Measurements from ENCODE around the gene BCAT1. TPM values are rescaled to one million over a fixed set of nuclear protein-coding genes. Genes with fewer than 3 reads are reported as not detected.
A peak's percentile ranks its signal among the peaks of the same experiment; 100 is the strongest.

Gene BCAT1, protein sequence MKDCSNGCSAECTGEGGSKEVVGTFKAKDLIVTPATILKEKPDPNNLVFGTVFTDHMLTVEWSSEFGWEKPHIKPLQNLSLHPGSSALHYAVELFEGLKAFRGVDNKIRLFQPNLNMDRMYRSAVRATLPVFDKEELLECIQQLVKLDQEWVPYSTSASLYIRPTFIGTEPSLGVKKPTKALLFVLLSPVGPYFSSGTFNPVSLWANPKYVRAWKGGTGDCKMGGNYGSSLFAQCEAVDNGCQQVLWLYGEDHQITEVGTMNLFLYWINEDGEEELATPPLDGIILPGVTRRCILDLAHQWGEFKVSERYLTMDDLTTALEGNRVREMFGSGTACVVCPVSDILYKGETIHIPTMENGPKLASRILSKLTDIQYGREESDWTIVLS
- polyA plus RNA-seq (ENCODE audit: insufficient read depth in 1 of 5, insufficient read length in 5 of 5, low replicate concordance in 1 of 5): 10 to 100 TPM; 18.7 to 38.1 (median 32.4) TPM
- long read RNA-seq, donor 1, full-length matches to known transcripts: 4 of 4 reads
- long read RNA-seq, donor 1, partial matches to known transcripts: 0 of 4 reads
- long read RNA-seq, donor 1, other reads (novel, unspliced or antisense): 0 of 4 reads
- long read RNA-seq, donor 2, full-length matches to known transcripts: 13 of 13 reads
- long read RNA-seq, donor 2, partial matches to known transcripts: 0 of 13 reads
- long read RNA-seq, donor 2, other reads (novel, unspliced or antisense): 0 of 13 reads
- long read RNA-seq, donor 3, full-length matches to known transcripts: 4 of 4 reads
- long read RNA-seq, donor 3, partial matches to known transcripts: 0 of 4 reads
- long read RNA-seq, donor 3, other reads (novel, unspliced or antisense): 0 of 4 reads
- long read RNA-seq, donor 4, full-length matches to known transcripts: 6 of 6 reads
- long read RNA-seq, donor 4, partial matches to known transcripts: 0 of 6 reads
- long read RNA-seq, donor 4, other reads (novel, unspliced or antisense): 0 of 6 reads
- long read RNA-seq, donor 5, full-length matches to known transcripts: 3 of 3 reads
- long read RNA-seq, donor 5, partial matches to known transcripts: 0 of 3 reads
- long read RNA-seq, donor 5, other reads (novel, unspliced or antisense): 0 of 3 reads
- long read RNA-seq, donor 6, full-length matches to known transcripts: 4 of 4 reads
- long read RNA-seq, donor 6, partial matches to known transcripts: 0 of 4 reads
- long read RNA-seq, donor 6, other reads (novel, unspliced or antisense): 0 of 4 reads
- long read RNA-seq, donor 7, full-length matches to known transcripts: 8 of 8 reads
- long read RNA-seq, donor 7, partial matches to known transcripts: 0 of 8 reads
- long read RNA-seq, donor 7, other reads (novel, unspliced or antisense): 0 of 8 reads
- long read RNA-seq, donor 8, full-length matches to known transcripts: 2 of 2 reads
- long read RNA-seq, donor 8, partial matches to known transcripts: 0 of 2 reads
- long read RNA-seq, donor 8, other reads (novel, unspliced or antisense): 0 of 2 reads

DNA sequence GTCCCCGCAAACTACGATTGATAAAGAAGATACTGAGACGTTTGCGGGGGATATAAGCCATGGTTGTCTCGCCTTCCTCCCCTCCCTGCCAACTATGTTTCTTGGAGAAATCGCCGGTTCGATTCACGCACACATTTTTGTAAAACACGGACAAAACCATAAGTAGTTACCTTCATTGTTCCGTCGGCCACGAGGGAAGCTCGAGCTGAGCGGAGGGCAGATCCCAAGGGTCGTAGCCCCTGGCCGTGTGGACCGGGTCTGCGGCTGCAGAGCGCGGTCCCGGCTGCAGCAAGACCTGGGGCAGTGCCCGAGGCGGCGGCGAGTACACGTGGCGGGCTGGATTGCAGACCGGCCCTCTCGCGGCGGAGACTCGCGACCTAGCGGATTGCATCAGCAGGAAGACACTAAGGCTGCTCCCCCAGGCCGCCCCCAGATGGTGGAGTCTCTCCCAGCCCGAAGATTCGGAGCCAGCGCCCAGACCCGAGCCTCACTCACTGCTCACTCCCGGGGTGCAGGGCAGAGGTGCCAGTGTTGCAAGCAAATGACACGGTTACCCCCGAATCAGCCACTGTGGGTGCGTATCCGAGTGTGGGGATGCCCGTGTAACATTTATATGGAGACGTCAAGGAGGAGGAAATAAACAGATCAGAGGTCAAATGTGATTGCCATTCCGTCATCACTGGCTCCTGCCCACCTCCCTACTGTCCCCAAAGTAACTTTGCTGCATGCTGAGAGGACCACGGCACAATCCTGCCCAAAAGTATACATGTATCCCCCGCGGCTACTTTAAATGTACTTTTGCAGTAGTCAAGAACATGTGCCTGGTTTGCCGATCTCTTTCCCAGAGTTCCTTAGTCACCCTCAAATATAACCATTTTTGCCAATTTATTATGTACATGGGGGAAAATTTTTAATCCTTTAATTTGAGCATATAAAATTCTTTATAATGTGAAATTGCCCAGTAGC is at the start of gene BCAT1:
TSS of gene BCAT1 (minus strand) at position 345 of the 966 bp plus-strand sequence. CDS start at position 176, 169 bp downstream.
- DNase-seq: peak; percentile 58 to 65

- peak in 1 of 2 donors; percentile 9 for DNase-seq
These were observed 49.2 kb upstream of the BCAT1 start for GRCh38 chr12:24997970-24998582.

DNA sequence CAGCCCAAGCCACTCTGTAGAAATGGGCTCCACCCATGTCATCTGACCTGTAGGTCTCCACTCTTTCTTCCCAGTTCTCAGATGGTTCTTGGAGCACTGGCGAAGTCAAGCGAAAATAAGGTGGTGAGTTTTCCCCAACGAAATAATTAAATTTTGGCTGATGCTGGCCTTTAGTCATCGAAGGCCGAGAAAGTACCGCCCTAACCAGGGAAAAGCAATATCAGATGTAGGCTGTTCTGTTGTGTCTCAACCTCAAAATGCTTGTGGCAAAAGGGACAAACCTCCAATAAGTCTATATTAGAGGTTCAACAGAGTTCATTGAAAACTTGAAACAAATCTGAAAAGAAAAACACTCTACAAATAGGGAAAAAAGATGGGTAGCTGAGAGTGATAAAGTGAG is 48.6 kb upstream of the BCAT1 start:
- no peak for DNase-seq

DNA sequence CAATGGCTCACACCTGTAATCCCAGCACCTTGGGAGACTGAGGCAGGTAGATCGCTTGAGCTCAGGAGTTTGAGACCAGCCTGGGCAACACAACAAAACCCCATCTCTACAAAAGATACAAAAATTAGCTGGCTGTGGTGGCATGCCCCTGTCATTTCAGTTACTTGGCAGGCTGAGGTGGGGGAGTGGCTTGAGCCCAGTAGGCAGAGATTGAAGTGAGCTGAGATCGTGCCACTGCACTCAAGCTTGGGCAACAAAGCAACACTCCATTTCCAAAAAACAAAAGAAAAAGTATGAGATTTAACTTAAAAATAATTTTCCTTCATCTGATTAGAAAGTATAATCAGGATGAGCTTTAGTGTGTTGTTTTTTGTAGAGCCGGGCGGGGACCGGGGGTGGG is 47.9 kb upstream of the BCAT1 start:
- DNase-seq: no peak

DNA sequence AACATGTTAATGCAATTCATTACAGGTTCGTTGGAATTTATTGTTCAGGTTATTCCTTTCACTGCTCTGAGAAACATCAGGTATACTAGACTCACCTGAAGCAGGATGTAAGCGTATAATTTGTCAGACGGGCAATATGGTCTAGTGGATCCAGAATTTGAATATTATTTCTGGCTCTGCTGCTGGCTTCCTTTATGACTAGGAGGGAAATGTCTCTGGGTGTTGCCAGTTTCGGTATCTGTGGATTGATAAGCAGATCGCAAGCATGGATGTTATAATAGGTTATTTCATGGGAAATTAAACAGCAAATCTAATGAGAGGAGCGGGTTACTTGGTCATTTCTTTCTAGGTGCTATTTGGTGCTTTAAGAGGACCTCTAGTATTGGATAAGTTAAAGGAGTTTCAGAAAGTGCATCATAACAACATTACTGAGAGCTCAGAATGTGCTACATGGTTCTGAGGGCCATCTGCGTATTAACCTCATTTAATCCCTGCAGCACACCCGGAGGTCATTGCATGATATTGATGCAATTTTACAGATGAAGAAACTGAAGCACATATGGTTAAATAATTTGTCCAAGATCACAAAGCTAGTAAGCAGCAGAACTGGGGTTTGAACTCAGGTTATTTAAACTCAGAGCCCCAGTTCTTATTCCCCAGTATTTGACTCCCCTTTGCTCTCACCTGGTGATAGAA is 47.3 kb upstream of the BCAT1 start:
- no peak for DNase-seq

DNA sequence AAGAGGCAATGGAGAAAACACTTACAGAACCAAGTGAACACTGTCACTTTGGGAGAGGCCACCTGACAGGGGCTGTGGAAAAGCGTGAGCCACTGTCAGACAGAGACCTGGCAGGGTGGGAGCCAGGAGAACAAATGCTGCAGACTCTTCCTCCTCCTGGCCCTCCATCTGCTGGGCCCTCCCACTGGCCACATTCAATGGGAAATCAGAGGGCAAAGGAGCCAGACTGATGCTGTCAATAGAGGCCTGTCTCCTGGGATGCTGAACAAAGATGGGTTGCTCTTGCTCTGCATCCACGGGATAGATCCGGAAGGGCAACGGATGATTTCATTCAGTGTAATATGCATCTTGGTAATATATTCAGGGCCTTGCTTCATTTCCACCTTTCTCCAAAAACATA is 44.9 kb upstream of the BCAT1 start:
- DNase-seq: no peak

DNA sequence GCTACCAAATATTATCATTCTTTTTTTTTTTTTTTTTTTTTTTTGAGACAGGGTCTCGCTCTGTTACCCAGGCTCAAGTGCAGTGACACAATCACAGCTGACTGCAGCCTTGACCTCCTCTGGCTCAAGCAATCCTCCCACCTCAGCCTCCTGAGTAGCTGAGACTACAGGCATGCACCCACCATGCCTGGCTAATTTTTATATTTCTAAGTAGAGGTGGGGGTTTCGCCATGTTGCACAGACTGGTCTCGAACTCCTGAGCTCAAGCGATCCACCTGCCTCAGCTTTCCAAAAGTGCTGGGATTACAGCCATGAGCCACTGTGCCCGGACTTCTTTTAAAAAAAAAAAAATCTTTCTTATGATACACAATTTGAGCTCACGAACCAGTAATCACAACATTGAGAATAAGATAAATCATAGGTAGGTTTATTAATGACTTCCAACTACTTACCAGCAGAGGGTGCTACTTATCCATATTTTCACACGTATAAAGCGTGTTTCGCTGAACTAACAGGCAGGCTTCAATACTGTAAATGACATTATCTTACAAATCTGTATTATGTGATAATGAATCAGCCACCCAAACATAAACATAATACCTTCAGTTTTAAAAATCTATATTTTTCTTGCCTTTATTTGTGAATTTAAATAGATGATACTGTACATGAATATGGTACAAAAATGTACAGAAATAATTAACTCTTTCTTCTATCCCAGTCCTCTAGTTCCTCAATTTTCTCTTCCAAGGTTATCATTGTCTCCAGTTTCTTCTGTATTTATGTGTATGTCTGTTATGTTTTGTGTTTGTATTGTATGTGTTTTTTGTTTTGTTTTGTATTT is 42.5 kb upstream of the BCAT1 start:
- DNase-seq: peak; percentile 24 to 41

DNA sequence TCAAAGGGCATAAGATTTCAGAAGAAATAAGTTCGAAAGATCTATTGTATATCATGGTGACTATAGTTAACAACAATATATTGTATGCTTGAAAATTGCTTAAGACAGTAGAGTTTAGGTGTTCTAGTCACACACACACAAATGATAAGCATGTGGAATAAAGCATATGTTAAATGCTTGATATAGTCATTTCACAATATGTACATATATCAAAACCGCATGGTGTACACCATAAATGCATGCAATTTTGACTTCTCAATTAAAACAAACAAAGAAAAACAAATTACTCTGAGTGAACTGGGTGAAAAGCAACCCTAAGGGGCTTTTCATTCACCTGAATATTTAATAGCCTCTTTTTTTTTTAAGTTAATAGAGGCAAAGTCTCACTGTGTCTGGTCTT is 40.3 kb upstream of the BCAT1 start:
- no peak for DNase-seq

GRCh38 chr12:24982250-24982649 is 33.3 kb upstream of the BCAT1 start:
- no peak for DNase-seq

DNA sequence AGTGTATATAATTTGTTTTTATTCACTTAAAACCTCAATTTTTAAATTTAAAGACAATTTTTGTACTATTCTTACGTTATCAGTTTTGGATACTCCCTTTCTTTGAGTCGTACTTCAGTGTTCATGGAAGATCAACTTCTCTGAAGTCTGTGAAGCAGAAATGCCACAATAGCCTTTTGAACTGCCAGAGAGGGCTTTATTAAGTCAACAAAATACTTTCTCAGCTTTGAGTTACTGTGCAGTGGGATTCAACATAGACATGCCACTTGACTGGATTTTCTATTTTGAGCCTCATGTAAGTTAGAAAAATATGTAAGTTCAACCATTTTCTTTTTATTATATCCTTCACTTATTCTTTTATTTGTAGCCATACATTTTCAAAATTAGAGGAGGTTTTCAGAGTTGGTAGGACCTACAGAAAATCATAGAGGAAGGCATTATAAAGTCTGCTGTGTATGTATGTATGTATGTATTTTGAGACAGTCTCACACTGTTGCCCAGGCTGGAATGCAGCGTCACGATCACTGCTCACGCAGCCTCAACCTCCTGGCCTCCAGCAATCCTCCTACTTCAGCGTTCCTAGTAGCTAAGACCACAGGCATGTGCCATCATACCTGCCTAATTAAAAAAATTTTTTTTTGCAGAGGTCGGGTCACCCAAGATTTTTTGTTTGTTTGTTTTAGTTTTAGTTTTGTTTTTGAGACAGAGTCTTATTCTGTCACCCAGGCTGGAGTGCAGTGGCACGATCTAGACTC is 31.3 kb upstream of the BCAT1 start:
- DNase-seq: no peak

GRCh38 chr12:24979329-24979728 is 30.4 kb upstream of the BCAT1 start:
- DNase-seq: no peak

- no peak for DNase-seq
These were observed 28.8 kb upstream of the BCAT1 start for GRCh38 chr12:24977711-24978110.

DNA sequence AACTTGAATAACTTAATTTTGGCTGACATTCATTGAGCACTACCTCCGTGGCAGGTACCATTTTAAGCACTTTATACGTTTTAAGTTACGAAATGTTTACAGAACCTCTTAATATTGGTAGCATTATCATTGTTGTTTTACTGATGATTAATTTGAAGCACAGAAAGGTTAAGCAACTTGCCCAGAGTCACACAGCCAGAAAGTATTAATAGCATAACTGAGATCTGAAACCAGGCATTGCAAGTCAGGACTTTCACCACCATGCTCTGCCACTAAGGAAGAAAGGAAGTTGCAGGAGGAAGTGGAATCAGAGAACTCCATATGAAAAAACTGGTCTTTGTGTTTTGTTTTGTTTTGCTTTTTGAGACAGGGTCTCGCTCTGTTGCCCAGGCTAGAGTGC is 28.2 kb upstream of the BCAT1 start:
- DNase-seq: no peak

DNA sequence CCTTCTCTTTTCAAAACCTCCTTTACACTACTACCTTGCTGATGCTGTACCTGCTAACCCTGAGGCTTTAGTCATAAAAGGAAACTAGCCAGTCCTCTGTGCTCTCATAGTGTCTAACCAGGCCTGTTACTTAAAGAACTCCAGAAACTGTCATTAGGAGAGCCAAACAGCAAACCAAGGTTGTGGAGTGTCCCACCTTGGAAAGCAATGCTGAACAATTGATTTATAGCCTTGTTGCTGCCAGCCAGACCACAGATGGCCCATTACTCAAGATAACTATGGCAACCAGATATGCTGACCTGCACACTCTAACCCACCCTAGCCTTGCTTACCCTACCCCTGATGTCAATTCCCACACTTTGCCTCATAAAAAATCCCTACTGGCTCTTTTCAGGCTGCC is 26.5 kb upstream of the BCAT1 start:
- DNase-seq: no peak

- DNase-seq: no peak
These were observed 25.3 kb upstream of the BCAT1 start for GRCh38 chr12:24974216-24974615.

GRCh38 chr12:24972078-24972477 is 23.2 kb upstream of the BCAT1 start:
- DNase-seq: no peak

GRCh38 chr12:24970177-24970576 is 21.3 kb upstream of the BCAT1 start:
- DNase-seq: no peak

Measured in right lung (tissue), 10 donors.